CD4-positive, alpha-beta T cell treated with Interleukin-10 for 1 hour (primary cell): ENCODE measurements around the gene NTSR2.

Experiments used
- DNase-seq: peaks from one replicate; pipeline ENCODE4 v3.0.0-alpha.2; 2020

The NTSR2 gene

DNA sequence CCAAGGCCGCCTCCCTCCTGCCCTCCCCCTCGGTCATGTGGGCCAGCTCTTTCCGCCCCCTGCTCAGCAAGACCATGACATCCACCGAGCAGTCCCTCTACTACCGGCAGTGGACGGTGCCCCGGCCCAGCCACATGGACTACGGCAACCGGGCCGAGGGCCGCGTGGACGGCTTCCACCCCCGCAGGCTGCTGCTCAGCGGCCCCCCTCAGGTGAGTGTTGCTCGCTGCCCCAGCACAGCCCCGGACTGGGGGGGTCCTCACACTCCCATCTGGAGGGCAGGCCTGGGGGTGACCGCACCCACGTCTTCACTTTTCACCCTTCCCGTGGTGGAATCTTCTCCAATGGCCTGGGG is 51.3 kb downstream of the NTSR2 start:
- DNase-seq: no peak

DNA sequence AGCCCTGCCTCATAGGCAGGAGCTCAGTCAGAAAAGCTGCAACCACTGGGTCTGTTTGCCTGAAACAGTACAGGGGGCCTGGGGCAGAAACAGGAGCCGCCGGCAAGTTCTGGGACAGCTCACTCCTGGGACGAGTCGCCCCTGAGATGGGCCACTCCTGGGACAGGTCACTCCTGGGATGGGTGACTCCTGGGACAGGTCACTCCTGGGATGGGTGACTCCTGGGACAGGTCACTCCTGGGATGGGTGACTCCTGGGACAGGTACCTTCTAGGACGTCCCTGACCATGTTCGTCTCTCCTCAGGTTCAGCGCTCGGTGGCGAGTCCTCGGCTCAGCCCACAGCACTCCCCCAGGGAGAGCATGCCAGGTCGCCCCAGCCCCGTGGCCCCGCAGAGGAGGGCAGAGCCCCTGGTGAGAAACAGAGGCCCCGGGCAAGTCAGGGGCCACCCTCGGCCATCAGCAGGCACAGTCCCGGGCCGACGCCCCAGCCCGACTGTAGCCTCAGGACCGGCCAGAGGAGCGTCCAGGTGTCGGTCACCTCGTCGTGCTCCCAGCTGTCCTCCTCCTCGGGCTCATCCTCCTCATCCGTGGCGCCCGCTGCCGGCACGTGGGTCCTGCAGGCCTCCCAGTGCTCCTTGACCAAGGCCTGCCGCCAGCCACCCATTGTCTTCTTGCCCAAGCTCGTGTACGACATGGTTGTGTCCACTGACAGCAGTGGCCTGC is 51.8 kb downstream of the NTSR2 start:
- DNase-seq: no peak

DNA sequence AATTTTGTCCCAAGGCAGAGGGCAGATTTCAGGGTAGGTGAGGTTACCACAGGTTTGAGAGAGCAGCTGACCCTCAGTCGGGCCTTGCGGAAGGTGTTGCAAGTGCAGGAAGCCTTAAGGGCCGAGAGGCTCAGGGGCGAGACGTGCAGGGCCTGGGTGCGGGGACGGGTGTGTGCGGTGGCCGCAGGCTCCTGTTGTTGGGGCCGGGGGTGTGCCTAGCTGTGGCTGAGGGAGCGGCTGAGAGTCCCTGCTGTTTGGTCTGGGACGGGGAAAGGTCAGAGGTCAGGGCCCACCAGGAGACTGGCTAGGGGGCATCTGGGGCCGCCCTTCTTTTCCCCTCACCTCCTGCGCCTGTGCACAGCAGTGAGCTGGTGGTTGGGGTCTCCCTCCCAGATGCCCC is 52.5 kb downstream of the NTSR2 start:
- no peak for DNase-seq

DNA sequence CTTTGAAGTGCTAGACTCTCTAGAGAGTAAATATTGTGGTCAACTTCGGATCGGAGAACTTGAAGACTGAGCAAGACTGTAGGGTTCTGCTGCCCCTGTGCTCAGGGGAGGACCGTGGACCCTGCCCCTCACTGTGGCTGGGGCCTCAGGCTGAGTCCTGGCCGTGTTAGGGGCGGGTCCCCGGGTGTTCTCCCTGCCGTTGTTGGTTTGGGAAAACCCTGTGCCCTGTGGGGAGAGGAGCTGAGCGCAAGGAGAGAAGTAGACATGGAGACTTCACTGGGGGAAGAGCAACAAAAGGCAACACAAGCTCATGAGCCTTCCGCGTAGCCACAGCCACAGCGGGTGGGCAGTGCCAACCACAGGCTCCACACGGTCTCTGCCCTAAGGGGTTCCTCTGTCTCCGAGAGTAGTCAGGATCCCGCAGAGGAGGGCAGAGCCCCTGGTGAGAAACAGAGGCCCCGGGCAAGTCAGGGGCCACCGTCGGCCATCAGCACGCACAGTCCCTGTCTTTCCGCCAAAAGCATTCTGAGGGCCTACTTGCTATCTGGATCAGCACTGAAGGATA is 53.1 kb downstream of the NTSR2 start:
- DNase-seq: no peak

DNA sequence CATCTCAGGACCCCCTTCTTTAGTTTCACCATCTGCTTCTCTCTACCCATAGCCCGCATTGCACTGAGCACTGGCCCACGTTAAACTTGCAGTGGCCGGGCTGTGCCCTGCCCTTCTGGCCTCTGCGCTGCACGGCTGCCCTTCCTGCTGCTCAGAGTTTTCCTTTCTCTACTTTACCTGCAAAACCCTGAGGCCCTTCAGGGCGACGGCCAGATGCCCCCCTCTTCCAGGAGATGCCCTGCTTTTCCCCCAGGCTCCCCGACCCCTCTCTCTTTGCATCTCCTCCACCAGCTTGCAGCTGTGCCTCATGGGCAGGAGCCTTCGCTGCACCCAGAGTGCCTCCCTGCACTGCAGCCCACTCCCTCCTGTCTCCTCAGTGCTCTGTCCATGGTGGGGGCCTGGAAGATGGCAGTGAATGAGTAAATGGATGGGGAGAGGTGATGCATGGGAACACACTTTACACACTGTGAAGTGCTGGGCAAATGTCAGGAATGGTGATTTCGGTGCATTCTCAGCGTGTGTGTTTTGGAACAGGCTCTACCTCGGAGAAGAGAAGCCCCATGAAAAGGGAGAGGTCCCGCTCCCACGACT is 53.8 kb downstream of the NTSR2 start:
- DNase-seq: no peak

DNA sequence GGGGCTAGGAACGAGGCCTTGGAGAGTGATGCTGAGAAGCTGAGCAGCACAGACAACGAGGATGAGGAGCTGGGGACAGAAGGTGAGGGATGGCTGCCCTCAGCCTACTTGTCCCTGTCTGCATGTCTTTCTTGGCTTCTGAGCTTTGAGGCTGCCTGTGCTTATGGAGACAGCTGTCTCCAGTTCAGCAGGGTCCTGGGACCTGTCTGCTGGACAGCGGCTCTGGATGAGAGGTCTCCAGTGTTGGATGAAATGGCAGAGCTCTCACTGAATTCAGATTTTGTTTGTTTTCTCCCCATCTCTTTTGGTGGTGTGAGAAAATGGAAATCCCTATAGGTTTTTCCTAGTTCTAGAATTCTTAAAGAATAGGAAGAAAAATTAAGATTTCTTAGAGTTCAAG is 54.8 kb downstream of the NTSR2 start:
- DNase-seq: no peak

DNA sequence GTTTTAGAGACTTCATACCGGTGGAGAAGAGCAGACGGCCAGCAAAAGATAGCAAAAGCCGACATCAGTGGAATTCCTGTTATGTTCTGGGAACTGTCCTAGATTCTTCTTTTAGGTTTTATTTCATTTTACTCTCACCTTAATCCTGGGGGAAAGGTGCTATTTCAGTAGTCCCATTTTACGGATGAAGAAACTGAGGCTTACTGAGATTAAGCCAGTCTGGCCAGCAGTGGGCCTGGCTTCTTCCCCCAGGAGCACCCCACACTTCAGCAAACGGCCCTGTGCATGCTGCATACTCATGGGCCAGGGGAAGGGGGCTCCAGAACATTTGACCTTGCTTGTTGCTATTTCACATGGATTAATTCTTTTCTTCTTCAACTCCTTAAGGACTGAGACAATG is 56.7 kb downstream of the NTSR2 start:
- no peak for DNase-seq

DNA sequence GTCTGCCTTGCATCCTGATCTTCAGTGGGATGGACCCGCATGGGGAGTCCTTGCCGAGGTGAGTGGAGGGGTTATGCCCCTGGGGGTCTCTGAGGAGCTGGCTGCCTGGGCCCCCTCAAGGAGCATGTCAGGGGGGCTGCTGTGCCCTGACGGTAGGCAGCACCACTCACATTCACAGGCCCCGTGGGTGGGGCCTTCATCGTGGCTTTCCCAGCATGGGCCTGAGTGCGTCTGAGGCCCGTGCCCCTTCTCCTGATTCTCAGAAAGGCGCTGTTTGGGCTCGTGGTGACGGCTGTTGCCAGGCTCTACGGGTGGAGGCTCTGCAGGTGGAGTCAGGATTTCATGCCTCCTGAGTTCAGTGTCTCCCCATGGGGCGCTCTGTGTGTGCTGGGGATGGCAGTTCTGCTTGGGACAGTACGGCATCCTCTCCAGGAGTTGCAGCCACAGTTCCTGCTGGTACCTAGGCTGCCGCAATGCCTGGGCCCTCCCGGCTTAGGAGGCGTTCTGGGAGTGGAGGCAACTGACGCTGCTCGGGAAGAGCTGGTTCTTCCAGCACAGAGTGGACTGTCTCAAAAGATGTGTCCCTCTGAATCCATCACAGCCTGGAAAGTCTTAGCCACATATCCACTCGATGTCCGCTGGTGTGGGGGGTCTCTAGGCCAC is 57.3 kb downstream of the NTSR2 start:
- DNase-seq: no peak

DNA sequence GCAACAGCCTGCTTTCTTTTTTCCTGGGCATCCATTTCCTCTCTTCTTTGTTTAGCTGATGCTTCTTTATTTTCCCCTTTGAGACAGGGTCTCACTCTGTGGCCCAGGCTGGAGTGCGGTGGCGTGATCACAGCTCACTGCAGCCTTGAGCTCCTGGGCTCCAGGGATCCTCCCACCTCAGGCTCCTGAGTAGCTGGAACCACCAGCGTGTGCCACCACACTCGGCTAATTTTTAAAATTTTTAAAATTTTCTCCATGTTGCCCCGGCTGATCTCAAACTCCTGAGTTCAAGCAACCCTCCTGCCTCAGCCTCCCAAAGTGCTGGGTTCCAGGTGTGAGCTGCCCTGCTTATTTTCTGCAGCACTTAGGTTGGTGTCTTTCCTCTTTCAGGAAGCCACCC is 58.7 kb downstream of the NTSR2 start:
- DNase-seq: no peak

DNA sequence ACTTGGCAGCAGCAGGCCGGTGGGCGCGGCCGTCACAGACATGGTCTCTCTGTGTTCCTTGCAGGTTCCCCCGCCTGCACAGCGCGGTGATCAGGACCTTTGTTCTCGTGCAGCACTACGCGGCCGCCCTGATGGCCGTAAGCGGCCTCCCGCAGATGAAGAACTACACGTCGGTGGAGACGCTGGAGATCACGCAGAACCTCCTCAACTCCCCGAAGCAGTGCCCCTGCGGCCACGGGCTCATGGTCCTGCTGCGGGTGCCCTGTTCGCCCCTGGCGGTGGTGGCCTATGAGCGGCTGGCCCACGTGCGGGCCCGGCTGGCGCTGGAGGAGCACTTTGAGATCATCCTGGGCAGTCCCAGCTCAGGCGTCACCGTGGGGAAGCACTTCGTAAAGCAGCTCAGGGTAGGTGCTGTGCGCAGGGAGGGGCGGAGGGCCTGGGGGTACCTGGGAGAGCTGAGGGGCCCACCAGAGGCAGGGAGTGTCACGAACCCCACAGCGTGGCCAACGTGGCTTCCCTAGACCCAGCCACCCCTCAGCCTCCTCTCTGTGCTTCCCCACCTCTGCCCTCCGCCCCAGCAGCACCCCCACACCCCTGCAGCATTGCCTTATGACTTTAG is 59.3 kb downstream of the NTSR2 start:
- DNase-seq: no peak
